Measurements from ENCODE around the gene CA5A.
"Not testable (repeated sequence)": the region's sequence is repeated elsewhere in the genome, so short reads cannot be mapped to it uniquely, and the experiment has no call there.

The CA5A gene

DNA sequence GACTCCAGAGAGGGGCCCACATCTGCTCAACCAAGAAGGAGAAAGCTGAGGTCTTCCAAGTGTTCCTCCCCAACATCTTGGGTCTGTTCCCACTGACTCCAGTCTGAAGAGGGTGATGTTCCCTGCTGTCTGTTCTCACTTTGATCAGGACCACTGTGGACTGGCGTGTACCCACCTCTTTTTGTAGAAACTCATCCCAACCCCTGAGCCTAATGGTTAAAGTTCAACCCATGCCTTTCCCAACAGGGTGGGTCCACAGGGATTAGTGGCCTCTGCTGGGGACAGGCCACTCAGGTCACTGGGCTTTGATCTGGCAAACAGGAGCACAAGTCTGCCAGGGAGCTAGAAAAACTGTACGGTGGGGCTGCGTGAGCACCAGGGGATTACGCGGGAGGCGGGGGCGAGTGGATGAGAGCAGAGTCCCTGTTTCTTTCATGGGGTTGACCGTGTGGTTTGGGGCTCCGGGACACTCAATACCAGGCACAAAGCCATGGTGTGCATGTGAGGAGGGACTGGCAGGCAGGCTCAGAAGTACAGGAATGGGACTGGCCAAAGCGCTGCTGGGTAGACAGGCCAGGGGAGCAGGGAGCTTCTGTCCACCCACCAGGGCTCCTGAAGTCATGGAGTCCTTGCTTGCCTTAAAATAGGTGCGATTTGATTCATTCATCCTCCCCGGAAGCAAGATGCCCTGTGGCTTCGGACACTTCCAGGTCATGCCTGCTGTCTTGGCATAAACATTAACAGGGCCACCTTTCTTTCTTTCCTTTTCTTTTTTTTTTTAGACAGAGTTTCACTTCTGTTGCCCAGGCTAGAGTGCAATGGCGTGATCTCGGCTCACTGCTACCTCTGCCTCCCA is at the start of gene CA5A:
TSS of gene CA5A (minus strand) at position 155 of the 856 bp plus-strand sequence. CDS start at position 76, 79 bp downstream.
- Mint-ChIP-seq H3K9me3 (peaks cover 4% of the 10 kb centered on the region), H3K36me3 (no peaks in the 10 kb centered on the region), H3K27ac (no peak within 1 kb of the TSS), H3K4me1 (peaks cover 6% of the 10 kb centered on the region), H3K4me3 (no peak within 1 kb of the TSS)
- peak; percentile 29 for ATAC-seq
- DNase-seq (ENCODE audit: low spot score in 2 of 2) = no peak

DNA sequence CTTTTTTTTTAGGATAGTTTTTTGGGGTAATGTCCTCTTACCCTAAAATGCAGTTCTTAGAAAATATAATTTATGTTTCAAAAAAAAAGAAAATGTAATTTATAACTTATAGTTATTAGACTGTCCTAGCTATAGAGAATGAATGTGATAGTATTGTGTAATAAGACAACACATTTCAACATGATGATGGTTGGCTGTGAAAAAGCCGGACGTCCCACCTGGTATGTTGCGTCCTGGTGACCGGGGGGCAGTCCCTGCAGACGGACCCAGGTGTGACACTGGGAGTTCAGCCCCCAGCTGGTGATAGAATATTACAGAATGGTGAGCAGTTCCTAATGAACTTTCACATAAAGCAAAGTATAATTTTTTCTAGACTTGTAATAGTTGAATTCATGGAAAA is 49.2 kb upstream of the CA5A start:
- ATAC-seq; H3K9me3 Mint-ChIP-seq; DNase-seq (ENCODE audit: low spot score in 2 of 2): not testable (repeated sequence)
- H3K4me1 Mint-ChIP-seq = peaks cover 54% of the 10 kb centered on the region
- H3K27ac Mint-ChIP-seq = peak overlapping the region; percentile 98
- H3K36me3 Mint-ChIP-seq = peaks cover 84% of the 10 kb centered on the region
- H3K4me3 Mint-ChIP-seq = peak overlapping the region; percentile 65

DNA sequence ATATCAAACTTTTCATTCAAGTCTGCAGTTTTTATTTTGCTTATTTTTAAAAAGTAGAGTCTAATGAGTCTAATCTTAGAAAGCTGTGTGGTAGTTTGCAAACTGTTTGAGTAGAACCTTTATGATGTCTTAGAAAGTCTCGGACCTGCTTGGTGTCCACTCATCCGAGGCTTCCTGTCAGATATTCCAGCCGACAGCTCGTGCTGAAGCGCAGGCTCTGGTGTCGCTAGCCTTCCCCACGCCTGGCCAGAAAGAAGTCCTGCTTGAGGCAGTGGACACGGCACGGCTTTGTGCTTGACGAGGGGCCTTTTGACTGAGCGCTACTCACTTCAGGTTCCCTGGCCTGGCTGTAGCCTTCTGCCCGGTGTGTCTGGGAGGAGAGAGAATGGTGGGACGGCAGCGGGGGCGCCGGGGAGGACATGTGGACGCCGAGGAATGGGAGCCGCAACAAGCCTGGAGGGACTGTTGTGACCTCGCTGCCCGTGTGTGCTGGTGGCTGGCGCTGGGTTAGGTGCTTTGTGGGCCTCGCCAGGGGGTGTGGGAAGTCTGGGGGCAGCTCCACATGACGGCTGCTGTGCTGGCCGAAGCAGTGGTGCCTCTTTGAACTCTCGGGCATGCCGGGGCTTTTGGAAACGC is 48.4 kb upstream of the CA5A start:
- ATAC-seq = no peak
- peak overlapping the region; percentile 65 for H3K4me3 Mint-ChIP-seq

DNA sequence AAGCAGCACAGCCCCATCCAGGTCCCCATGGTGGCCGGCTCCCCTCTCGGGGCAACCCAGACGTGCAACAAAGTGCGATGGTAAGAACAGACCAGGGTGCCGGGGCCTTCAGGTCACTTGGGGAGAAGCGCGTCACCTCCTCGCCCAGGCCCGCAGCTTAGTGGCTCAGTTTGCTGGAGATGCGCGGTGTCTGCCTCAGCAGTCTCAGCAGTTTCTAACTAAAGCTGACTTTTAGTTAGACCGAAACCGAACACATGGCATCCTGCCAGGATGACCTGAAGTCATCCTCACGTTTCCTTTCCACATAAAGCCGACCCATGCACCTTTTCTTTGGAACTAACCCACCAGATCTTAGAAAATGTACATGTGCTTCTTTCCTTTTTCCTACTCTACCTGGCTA is 47.9 kb upstream of the CA5A start:
- H3K9me3 Mint-ChIP-seq; ATAC-seq; DNase-seq (ENCODE audit: low spot score in 2 of 2): not testable (repeated sequence)
- H3K4me3 Mint-ChIP-seq = peak overlapping the region; percentile 65
- peaks cover 65% of the 10 kb centered on the region for H3K4me1 Mint-ChIP-seq
- H3K27ac Mint-ChIP-seq = peak overlapping the region; percentile 98
- H3K36me3 Mint-ChIP-seq = peaks cover 88% of the 10 kb centered on the region

More for the DNA sequence above, 48.4 kb upstream of the CA5A start:
- DNase-seq (ENCODE audit: low spot score in 2 of 2) = no peak
- Mint-ChIP-seq H3K27ac (peak overlapping the region; percentile 98), H3K36me3 (peaks cover 88% of the 10 kb centered on the region), H3K9me3 (no peaks in the 10 kb centered on the region), H3K4me1 (peaks cover 59% of the 10 kb centered on the region)

DNA sequence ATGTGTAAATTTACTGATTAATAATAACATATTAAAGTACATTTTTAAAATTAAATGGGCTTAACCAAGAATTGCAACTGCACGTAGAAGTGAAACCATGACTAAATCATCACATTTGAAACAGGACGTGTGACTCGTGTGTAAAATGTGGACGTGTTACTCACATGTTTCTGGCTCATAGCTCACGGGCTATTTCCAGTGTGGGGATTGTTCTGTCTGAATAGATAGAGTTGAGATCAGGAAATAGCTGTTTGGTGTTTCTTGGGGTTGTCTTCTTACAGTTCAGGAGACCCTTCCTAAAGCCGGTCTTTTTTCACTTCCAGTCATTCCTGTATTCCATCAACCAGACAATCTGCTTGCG is 47.4 kb upstream of the CA5A start:
- H3K4me1 Mint-ChIP-seq = peaks cover 70% of the 10 kb centered on the region
- ATAC-seq = peak; percentile 80
- peak overlapping the region; percentile 98 for H3K27ac Mint-ChIP-seq
- not testable (repeated sequence) for H3K9me3 Mint-ChIP-seq; DNase-seq (ENCODE audit: low spot score in 2 of 2)
- peaks cover 89% of the 10 kb centered on the region for H3K36me3 Mint-ChIP-seq
- peak overlapping the region; percentile 65 for H3K4me3 Mint-ChIP-seq

DNA sequence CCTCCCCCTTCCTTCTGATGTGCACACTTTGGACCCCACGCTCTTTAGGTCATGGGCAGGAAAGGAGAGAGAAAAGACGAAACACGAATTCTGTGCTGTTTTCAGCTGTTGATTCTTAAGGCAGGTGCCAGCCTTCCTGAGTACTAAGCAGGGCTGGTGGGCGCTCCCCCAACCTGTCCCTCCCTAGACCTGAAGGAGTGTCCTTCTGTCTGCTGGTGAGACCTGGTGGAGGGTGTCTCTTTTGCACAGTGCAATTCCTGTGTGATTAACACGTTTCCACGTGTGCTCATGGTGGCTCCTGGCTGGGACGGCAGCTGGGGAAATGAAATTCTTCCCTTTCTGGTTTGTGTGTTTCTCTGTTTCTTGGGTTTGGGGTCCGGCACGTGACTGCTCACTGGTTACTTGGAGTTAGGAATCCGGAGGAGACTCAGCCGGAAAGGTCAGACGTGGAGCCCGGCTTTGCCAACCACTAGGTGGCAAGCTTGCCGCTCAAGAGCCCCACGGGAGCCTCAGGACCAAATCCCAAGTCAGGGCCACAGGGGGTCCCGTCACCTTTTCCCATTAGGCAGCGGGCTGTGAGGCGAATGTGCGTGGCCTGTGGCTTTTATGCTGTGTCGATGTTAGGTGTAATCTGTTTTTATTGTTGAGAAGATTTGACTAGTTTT is 46.9 kb upstream of the CA5A start:
- H3K36me3 Mint-ChIP-seq = peaks cover 89% of the 10 kb centered on the region
- ATAC-seq; DNase-seq (ENCODE audit: low spot score in 2 of 2); H3K9me3 Mint-ChIP-seq: not testable (repeated sequence)
- H3K4me3 Mint-ChIP-seq = peak overlapping the region; percentile 65
- peak overlapping the region; percentile 98 for H3K27ac Mint-ChIP-seq
- peaks cover 75% of the 10 kb centered on the region for H3K4me1 Mint-ChIP-seq

DNA sequence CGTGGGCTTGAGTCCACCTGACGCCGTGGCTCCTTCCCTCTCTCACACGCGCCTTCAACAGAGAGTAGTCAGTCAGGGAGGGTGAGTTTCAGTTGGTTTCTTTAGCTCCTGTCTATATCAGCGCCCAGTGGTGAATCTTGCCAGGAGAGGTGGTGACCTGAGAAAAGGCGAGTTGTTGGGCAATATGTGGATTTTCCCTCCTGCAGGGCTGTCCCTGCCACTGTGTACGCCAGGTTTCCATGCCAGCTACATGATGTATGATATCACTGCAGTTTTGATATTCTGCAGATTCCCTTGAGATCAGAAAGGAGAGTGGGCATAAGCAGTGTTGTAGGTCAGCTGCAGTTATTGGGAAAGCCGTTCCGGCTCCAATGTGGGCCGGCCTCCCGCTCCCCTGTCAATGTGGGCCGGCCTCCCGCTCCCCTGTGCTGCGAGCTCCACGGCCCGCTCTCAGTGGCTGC is 46.3 kb upstream of the CA5A start:
- DNase-seq (ENCODE audit: low spot score in 2 of 2) (no peak), ATAC-seq (no peak)
- H3K4me1 Mint-ChIP-seq = peaks cover 77% of the 10 kb centered on the region
- H3K36me3 Mint-ChIP-seq = peaks cover 88% of the 10 kb centered on the region
- no peaks in the 10 kb centered on the region for H3K9me3 Mint-ChIP-seq
- peak overlapping the region; percentile 65 for H3K4me3 Mint-ChIP-seq
- peak overlapping the region; percentile 98 for H3K27ac Mint-ChIP-seq

GRCh38 chr16:87981376-87981775 is 45.0 kb upstream of the CA5A start:
- ATAC-seq = peak; percentile 69
- peaks cover 74% of the 10 kb centered on the region for H3K4me1 Mint-ChIP-seq
- H3K27ac Mint-ChIP-seq = peak overlapping the region; percentile 98
- peaks cover 90% of the 10 kb centered on the region for H3K36me3 Mint-ChIP-seq
- H3K9me3 Mint-ChIP-seq = not testable (repeated sequence)
- peak overlapping the region; percentile 28 for H3K4me3 Mint-ChIP-seq
- peak in 1 of 2 donors; percentile 66 for DNase-seq (ENCODE audit: low spot score in 2 of 2)

GRCh38 chr16:87979911-87980630 is 43.7 kb upstream of the CA5A start:
- Mint-ChIP-seq H3K4me3 (peak overlapping the region; percentile 42), H3K27ac (peak overlapping the region; percentile 98), H3K36me3 (peaks cover 79% of the 10 kb centered on the region), H3K4me1 (peaks cover 72% of the 10 kb centered on the region)
- not testable (repeated sequence) for DNase-seq (ENCODE audit: low spot score in 2 of 2); H3K9me3 Mint-ChIP-seq
- peak; percentile 68 for ATAC-seq

GRCh38 chr16:87979352-87979751 is 43.0 kb upstream of the CA5A start:
- H3K4me1 Mint-ChIP-seq = peaks cover 71% of the 10 kb centered on the region
- ATAC-seq (no peak), DNase-seq (ENCODE audit: low spot score in 2 of 2) (no peak)
- peaks cover 72% of the 10 kb centered on the region for H3K36me3 Mint-ChIP-seq
- peak overlapping the region; percentile 98 for H3K27ac Mint-ChIP-seq
- H3K4me3 Mint-ChIP-seq = peak overlapping the region; percentile 42
- H3K9me3 Mint-ChIP-seq = no peaks in the 10 kb centered on the region

DNA sequence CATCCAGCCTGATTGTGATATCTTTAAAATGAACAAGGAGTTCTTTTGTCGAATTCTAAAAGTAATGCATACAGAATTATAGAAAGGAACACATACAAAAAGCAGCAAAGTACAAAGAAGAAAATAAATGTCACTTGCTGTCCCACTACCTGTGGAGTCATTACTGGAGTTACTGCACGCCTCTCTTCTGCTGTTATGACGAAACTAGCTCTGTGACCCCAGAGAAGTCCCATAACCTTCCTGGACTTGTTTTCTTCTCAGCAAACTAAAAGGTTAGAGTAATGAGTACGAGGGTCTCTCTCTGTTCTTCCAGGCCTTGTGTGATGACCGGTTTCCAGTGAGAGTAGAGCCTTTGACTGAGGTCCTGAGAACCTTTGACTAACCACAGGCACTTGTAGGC is 41.8 kb upstream of the CA5A start:
- peak; percentile 73 for ATAC-seq
- Mint-ChIP-seq H3K4me3 (no peak overlapping the region), H3K4me1 (peaks cover 73% of the 10 kb centered on the region), H3K9me3 (no peaks in the 10 kb centered on the region), H3K27ac (peak overlapping the region; percentile 98), H3K36me3 (peaks cover 60% of the 10 kb centered on the region)
- no peak for DNase-seq (ENCODE audit: low spot score in 2 of 2)

DNA sequence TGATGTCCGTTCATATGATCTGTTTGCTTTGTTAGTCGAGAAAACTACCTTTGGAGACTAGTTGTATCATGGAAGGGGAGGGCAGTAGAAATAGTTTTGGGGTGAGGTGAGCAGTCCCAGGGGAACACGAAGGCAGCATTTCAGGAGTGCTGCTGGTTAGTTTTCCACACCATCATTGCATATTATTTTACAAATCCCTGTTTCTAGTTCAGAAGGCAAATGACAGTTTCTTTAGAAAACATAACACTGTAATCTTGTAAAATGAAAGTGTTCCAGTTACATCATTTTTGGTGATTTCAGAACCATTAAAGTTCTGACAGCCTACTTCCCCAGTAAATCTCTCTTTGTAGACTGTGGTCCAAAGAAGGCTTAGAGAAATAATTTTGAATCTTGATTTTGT is 40.3 kb upstream of the CA5A start:
- Mint-ChIP-seq H3K27ac (peak overlapping the region; percentile 63), H3K36me3 (peaks cover 54% of the 10 kb centered on the region)

DNA sequence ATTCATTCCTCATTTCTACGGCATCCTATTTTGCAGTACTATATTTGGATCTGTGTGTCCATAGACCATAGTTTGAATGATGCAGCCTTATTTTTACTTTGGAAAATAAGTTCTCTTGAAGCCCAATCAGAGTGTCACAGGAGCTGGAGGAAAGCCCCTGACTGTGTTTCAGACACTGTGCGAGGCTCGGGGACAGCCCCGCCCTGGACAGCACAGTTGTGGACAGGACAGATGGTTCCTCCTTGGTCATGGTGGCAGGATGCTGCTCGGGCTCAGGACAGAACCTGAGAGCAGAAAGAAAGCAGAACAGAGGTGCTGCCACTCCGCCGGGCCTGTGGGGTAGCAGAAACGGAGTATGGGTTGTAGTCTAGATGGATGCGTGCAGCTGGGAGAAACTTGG is 37.8 kb upstream of the CA5A start:
- no peak overlapping the region for H3K4me3 Mint-ChIP-seq
- peak overlapping the region; percentile 56 for H3K27ac Mint-ChIP-seq
- no peak for ATAC-seq
- peaks cover 60% of the 10 kb centered on the region for H3K4me1 Mint-ChIP-seq
- peaks cover 11% of the 10 kb centered on the region for H3K9me3 Mint-ChIP-seq
- DNase-seq (ENCODE audit: low spot score in 2 of 2) = no peak
- peaks cover 55% of the 10 kb centered on the region for H3K36me3 Mint-ChIP-seq

More for the DNA sequence above, 40.3 kb upstream of the CA5A start:
- DNase-seq (ENCODE audit: low spot score in 2 of 2) = no peak
- peaks cover 6% of the 10 kb centered on the region for H3K9me3 Mint-ChIP-seq
- no peak for ATAC-seq
- peaks cover 73% of the 10 kb centered on the region for H3K4me1 Mint-ChIP-seq
- H3K4me3 Mint-ChIP-seq = no peak overlapping the region

DNA sequence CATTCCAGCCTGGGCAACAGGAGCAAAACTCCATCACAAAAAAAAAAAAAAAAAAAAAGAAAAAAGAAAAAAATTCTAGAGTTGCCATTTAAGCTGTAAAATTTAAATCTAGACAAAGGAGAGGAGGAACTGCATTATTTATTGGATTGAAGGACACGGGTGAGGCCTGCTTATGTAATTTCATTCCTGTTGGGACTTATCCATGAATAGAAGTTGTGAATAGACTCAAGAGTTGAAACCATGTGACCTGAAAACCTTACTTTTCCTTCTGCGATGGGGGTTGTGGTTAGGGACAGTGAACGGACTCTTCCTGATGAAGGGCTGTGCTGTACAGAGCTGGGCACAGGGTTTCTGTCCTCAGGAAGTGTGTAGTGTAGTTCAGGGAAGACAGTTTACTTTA is 37.4 kb upstream of the CA5A start:
- H3K4me1 Mint-ChIP-seq = peaks cover 59% of the 10 kb centered on the region
- peaks cover 11% of the 10 kb centered on the region for H3K9me3 Mint-ChIP-seq
- DNase-seq (ENCODE audit: low spot score in 2 of 2) (no peak), ATAC-seq (no peak)
- no peak overlapping the region for H3K4me3 Mint-ChIP-seq
- no peak overlapping the region for H3K27ac Mint-ChIP-seq
- H3K36me3 Mint-ChIP-seq = peaks cover 53% of the 10 kb centered on the region

- ATAC-seq = no peak
- Mint-ChIP-seq H3K9me3 (peaks cover 11% of the 10 kb centered on the region), H3K4me1 (peaks cover 52% of the 10 kb centered on the region), H3K36me3 (peaks cover 41% of the 10 kb centered on the region), H3K4me3 (no peak overlapping the region), H3K27ac (no peak overlapping the region)
- DNase-seq (ENCODE audit: low spot score in 2 of 2) = no peak
Measured at GRCh38 chr16:87971933-87972332, 35.6 kb upstream of the CA5A start.

All from stimulated activated effector memory CD8-positive, alpha-beta T cell treated with anti-CD3 and anti-CD28 coated beads, Interleukin-12 subunit alpha, Interleukin-12 subunit beta, amount 100 ng/mL, for 72 hours (primary cell).